ENCODE measurements around the gene EEF1A2. TPM values are rescaled to one million over a fixed set of nuclear protein-coding genes. Genes with fewer than 3 reads are reported as not detected.
A peak's percentile ranks its signal among the peaks of the same experiment; 100 is the strongest.

EEF1A2 gene
- total and polyA plus RNA-seq, 10 donors, result 0.39 to 1.4 (median 0.54) TPM

DNA sequence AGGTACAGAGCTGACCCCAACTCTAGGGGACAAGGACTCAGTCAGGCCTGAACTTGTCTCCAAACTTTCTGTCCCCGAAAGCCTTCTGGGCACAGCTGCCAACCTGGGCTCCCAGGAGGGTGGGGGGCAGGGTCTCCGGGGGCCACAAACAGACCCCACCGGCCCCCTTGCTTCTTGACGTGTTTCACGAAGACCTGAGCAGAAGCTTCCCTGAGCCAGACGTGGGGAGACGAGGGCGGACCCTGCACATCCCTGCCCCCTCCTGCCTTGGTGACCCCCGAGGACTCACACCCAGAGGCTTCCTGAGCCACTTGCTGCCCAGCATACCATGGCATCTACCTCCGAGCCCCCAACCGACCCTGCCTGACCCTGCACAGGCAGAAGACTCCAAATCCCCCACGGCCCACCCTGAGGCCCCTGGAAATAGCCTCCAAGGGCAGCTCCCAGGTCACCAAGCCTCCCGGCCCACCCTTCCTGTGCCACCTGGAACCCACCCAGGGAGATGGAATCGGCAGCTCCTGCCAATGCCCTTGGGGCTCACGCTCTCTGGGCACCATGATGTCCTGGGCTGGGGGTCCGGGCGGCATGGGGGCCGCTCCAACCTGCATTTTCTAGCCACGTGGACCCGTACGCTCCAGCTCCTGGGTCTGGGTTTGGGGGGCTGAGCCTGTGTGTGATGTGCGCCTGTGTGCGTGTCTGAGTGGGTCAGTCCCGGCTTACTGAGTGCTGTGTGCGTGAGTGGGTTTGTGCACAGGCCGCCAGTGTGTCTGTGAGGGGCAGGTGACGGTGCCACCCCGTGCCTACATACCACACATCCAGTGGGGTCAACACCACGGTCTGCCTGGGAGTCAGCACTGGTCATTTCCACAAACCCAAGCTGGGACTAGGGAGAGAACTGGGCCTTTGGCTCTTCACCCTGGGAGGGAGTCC, 40.8 kb upstream of the EEF1A2 start:
- Histone ChIP-seq H3K27ac (peak overlapping the region in 1 of 8 donors; percentile 88), H3K36me3 (no peaks in the 10 kb centered on the region), H3K4me1 (peaks cover 26 to 90% (median 66%) of the 10 kb centered on the region in 6 donors), H3K9me3 (no peaks in the 10 kb centered on the region), H3K4me3 (no peak overlapping the region), H3K27me3 (replicated peaks in 1 of 7) (peaks cover 0 to 8% (median 0%) of the 10 kb centered on the region in 7 donors)
- intact Hi-C loops (cut with DNase I; ENCODE audit: low total_unique reads), result loop anchor here (5.0 to 10.0 kb wide), 2 partner anchors 115 to 433 kb away; partner anchors contain the start of genes RTEL1 and STMN3
- WGBS, 5 donors, result 82 to 95% (median 87%) methylated on average over 15 to 29 of the region's 29 CpGs
- no peak for DNase-seq
- TF ChIP-seq POLR2AphosphoS5 (IDR thresholded peaks at IDR 0.05) (peak in 1 of 3 donors; percentile 7), POLR2A (IDR thresholded peaks at IDR 0.05) (no peak)

DNA sequence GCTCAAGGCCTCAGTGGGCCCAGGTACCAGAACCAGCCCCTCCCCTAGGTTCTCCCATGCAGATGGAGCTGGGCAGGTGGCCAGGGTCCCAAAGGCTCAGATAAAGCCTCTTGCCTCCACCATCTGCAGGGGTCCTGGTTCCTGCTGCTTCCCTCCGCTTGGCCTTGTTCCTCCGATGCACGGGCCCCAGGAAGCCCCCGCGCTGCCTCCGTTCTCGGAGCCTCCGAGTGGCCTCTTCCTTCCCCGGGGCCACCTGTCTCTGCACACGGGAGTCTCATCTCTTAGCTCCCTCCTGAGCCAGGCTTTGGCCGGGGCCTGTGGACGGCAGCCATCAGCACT, 40.2 kb upstream of the EEF1A2 start:
- H3K36me3 ChIP-seq, result no peaks in the 10 kb centered on the region
- peaks cover 26 to 95% (median 69%) of the 10 kb centered on the region in 6 donors for H3K4me1 ChIP-seq
- 47 to 76% (median 66%) methylated on average over 12 of the region's 12 CpGs for WGBS, 5 donors
- H3K27ac ChIP-seq, result peak overlapping the region in 5 of 8 donors; percentile 77 to 89 (median 87)
- DNase-seq, result no peak
- no peaks in the 10 kb centered on the region for H3K9me3 ChIP-seq
- H3K4me3 ChIP-seq, result no peak overlapping the region
- intact Hi-C loops (cut with DNase I; ENCODE audit: low total_unique reads), result loop anchor here (5.0 to 10.0 kb wide), 2 partner anchors 116 to 433 kb away; partner anchors contain the start of genes RTEL1 and STMN3
- H3K27me3 ChIP-seq (replicated peaks in 1 of 7), result peaks cover 0 to 10% (median 0%) of the 10 kb centered on the region in 7 donors
- TF ChIP-seq POLR2A (IDR thresholded peaks at IDR 0.05) (no peak), POLR2AphosphoS5 (IDR thresholded peaks at IDR 0.05) (peak in 1 of 3 donors; percentile 7)
- TF ChIP-seq, protein P1, sequence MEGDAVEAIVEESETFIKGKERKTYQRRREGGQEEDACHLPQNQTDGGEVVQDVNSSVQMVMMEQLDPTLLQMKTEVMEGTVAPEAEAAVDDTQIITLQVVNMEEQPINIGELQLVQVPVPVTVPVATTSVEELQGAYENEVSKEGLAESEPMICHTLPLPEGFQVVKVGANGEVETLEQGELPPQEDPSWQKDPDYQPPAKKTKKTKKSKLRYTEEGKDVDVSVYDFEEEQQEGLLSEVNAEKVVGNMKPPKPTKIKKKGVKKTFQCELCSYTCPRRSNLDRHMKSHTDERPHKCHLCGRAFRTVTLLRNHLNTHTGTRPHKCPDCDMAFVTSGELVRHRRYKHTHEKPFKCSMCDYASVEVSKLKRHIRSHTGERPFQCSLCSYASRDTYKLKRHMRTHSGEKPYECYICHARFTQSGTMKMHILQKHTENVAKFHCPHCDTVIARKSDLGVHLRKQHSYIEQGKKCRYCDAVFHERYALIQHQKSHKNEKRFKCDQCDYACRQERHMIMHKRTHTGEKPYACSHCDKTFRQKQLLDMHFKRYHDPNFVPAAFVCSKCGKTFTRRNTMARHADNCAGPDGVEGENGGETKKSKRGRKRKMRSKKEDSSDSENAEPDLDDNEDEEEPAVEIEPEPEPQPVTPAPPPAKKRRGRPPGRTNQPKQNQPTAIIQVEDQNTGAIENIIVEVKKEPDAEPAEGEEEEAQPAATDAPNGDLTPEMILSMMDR (IDR thresholded peaks at IDR 0.05 in 8 of 11, conservative IDR thresholded peaks at IDR 0.05 in 3 of 11), result no peak

DNA sequence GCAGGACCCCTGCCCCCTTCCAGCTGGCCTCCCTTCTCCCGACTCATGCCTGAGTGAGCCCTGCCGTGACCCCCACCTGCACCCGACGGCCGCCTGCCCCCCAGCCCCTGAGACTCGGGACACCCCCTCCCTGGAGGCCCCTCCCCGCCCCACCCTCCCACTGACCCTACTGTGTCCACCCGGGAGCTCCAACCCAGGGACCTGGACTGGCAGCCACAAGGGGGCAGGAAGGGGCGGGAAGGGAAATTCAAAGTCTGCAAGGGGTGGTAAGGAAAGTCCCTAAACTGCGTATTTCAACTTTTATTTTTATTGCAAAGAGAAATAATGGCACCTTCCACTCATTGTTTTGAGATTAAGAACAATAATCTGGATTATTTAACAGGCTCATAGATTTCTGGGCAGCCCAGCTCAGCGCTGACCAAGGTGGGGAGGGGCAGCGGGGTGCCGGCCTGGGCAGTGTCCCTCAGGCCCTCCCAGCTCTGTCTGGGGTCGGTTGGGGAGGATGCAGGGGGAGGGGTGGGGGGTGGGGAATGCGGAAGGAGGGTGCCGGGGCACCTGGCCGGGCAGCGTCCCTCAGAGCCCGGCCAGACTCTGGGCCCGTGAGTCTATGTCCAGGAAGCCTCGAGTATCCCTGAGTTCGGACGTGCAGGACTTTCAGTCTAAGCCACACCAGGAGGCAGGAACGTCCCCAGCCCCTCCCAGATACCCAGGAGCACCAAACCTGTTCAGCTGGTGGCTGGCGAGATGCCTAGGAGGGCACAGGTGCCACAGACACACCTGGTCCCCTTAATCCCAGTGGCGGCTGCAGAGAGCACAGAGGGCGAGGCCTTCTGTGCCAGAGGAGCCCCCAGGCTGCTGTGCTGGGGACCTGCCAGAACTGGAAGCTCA, 39.6 kb upstream of the EEF1A2 start:
- Histone ChIP-seq H3K4me3 (peak overlapping the region in 5 of 8 donors; percentile 36 to 67 (median 41)), H3K27me3 (replicated peaks in 1 of 7) (peaks cover 0 to 15% (median 0%) of the 10 kb centered on the region in 7 donors), H3K9me3 (no peaks in the 10 kb centered on the region), H3K27ac (peak overlapping the region in 7 of 8 donors; percentile 74 to 89 (median 87)), H3K36me3 (no peaks in the 10 kb centered on the region), H3K4me1 (peaks cover 25 to 89% (median 69%) of the 10 kb centered on the region in 6 donors)
- intact Hi-C loops (cut with DNase I; ENCODE audit: low total_unique reads), result loop anchor here (5.0 to 10.0 kb wide), 2 partner anchors 116 to 434 kb away; partner anchors contain the start of genes RTEL1 and STMN3
- DNase-seq, result no peak
- 24 to 47% (median 37%) methylated on average over 18 to 27 of the region's 27 CpGs for WGBS, 5 donors
- TF ChIP-seq POLR2A (IDR thresholded peaks at IDR 0.05) (no peak), POLR2AphosphoS5 (IDR thresholded peaks at IDR 0.05) (no peak)
- TF ChIP-seq, protein P1 (IDR thresholded peaks at IDR 0.05 in 8 of 11, conservative IDR thresholded peaks at IDR 0.05 in 3 of 11), result peak in 5 of 11 experiments; percentile 30 to 60 (median 42)

All from spleen (tissue), 11 donors.